Adrenal gland (tissue), 12 donors: ENCODE measurements around the gene CEP95. TPM values are rescaled to one million over a fixed set of nuclear protein-coding genes. Genes with fewer than 3 reads are reported as not detected.
"Not testable (repeated sequence)": the region's sequence is repeated elsewhere in the genome, so short reads cannot be mapped to it uniquely, and the experiment has no call there.

Source experiments
- DNase-seq, 7 donors: peaks; one replicate each; pipeline ENCODE4 v3.0.0-alpha.2; 2019 to 2020
- H3K27ac ChIP-seq, 5 donors: fragments of 200-600 bp; sonication (generic) in 4 of 5; 1 replicate in 3 of 5; 2 replicates in 2 of 5; pipeline versions ENCODE4 v1.5.1 to v1.8.0; 2016 to 2020; ENCODE audit warnings: mild to moderate bottlenecking in 1 of 5
- H3K27me3 ChIP-seq: fragments of 200-600 bp; 2 replicates; pipeline ENCODE4 v1.8.0; 2021
- H3K36me3 ChIP-seq, 2 donors: fragments of 200-600 bp; replicated peaks in 1 of 2; 1 replicate in 1 of 2; 2 replicates in 1 of 2; pipeline versions ENCODE4 v1.5.1 to v1.8.0; 2018 to 2022
- H3K4me1 ChIP-seq, 2 donors: fragments of 200-600 bp; replicated peaks in 1 of 2; 1 replicate in 1 of 2; 2 replicates in 1 of 2; pipeline versions ENCODE4 v1.5.1 to v1.8.0; 2018 to 2021
- H3K4me3 ChIP-seq, 4 donors: fragments of 200-600 bp; sonication (generic) in 3 of 4; one replicate each; pipeline ENCODE4 v1.5.1; 2016 to 2018
- H3K9me3 ChIP-seq, 3 donors: fragments of 200-600 bp; sonication (generic) in 1 of 3; replicated peaks in 1 of 3; 1 replicate in 2 of 3; 2 replicates in 1 of 3; pipeline versions ENCODE4 v1.5.1 to v1.8.0; 2016 to 2021
- CTCF ChIP-seq, 6 experiments: fragments of 450-650 bp in 4 of 6; fragments of 200-600 bp in 2 of 6; sonication (generic) in 1 of 6; IDR thresholded peaks; 1 replicate in 5 of 6; 2 replicates in 1 of 6; pipeline versions ENCODE4 v1.5.1 to v1.8.0; 2016 to 2021; ENCODE audit warnings: antibody characterized with exemption in 6 of 6, mild to moderate bottlenecking in 2 of 6, moderate library complexity in 1 of 6
- POLR2A ChIP-seq, 2 donors: fragments of 450-650 bp; IDR thresholded peaks; one replicate each; pipeline ENCODE4 v1.6.1; 2017; ENCODE audit warnings: antibody characterized with exemption in 2 of 2, mild to moderate bottlenecking in 2 of 2, moderate library complexity in 1 of 2
- WGBS, 4 donors: extraction: QIAGEN DNeasy Blood & Tissue Kit in 2 of 4; methylation state at CpG; one replicate each; pipeline versions ENCODE4 v1.1.5 to v1.1.7; 2013 to 2017; 5-methylcytosine and 5-hydroxymethylcytosine counted together
- intact Hi-C, 2 donors: fragments of 100-400 bp; cut with DNase I; formaldehyde crosslinking; loops; one replicate each; pipeline versions ENCODE4 v1.14.1 to v1.15.0; 2022 to 2023
- polyA plus RNA-seq, 3 donors: library from polyadenylated mRNA; stranded (reverse); fragments of 200-250 nt in 2 of 3; fragments of 350-450 nt in 1 of 3; fragmentation: Illumina TruSeq in 1 of 3; extraction: RNeasy Lipid Tissue Mini Kit (QIAGEN cat#74804) in 1 of 3; gene quantifications; one replicate each; pipeline ENCODE4 v1.2.3, GENCODE V29; 2013 to 2014
- total RNA-seq, 9 donors: library from RNA; depleted of rRNA in 4 of 9; stranded (reverse); fragments of >200 nt in 4 of 9; fragments of 120-200 nt in 1 of 9; fragmentation: NEBNext Ultra II Directional in 1 of 9; extraction: Animal tissue kit (Norgen Biotek cat#: 25700) in 1 of 9; gene quantifications; one replicate each; pipeline versions ENCODE4 v1.1.0 to v1.2.4, GENCODE V29; 2013 to 2023
- donor health status: healthy with polysubstance abuse.
- donor health status: Bipolar disorder and iron deficiency.
- donor health status: DM: yes; HTN: yes; CAD: no.
- donor health status: DM: no; HTN: no; CAD: no.
- donor health status: DM: no; HTN: no; CAD: no.
- donor health status: DM: yes; HTN: yes; CAD: no.

Gene CEP95
- total and polyA plus RNA-seq, 12 donors: 7.7 to 114 (median 22.0) TPM

GRCh38 chr17:64492481-64493109, 14.2 kb upstream of the CEP95 start:
- no peak for TF ChIP-seq POLR2A (IDR thresholded peaks at IDR 0.05)
- peak; percentile 27 to 61 (median 48) for TF ChIP-seq CTCF (IDR thresholded peaks at IDR 0.05)
- 79 to 84% (median 82%) methylated on average over 6 of the region's 6 CpGs for WGBS, 4 donors
- H3K36me3 ChIP-seq: peaks cover 0 to 20% of the 10 kb centered on the region in 2 donors
- H3K9me3 ChIP-seq: no peaks in the 10 kb centered on the region
- no peak for DNase-seq
- intact Hi-C loops: no loop called here
- no peak overlapping the region for H3K4me3 ChIP-seq
- no peaks in the 10 kb centered on the region for H3K27me3 ChIP-seq
- H3K4me1 ChIP-seq: peaks cover 21 to 35% of the 10 kb centered on the region in 2 donors
- no peak overlapping the region for H3K27ac ChIP-seq

GRCh38 chr17:64494121-64494520, 12.7 kb upstream of the CEP95 start:
- WGBS, 4 donors: 88 to 92% (median 89%) methylated on average over 2 of the region's 2 CpGs
- TF ChIP-seq POLR2A (IDR thresholded peaks at IDR 0.05) (no peak), CTCF (IDR thresholded peaks at IDR 0.05) (no peak)
- Histone ChIP-seq H3K27me3 (no peaks in the 10 kb centered on the region), H3K36me3 (peaks cover 0 to 35% of the 10 kb centered on the region in 2 donors), H3K4me3 (no peak overlapping the region), H3K4me1 (peaks cover 25 to 50% of the 10 kb centered on the region in 2 donors), H3K9me3 (no peaks in the 10 kb centered on the region), H3K27ac (no peak overlapping the region)
- intact Hi-C loops: no loop called here
- no peak for DNase-seq

- H3K27ac ChIP-seq, H3K9me3 ChIP-seq, H3K27me3 ChIP-seq, intact Hi-C loops, DNase-seq, H3K4me3 ChIP-seq: not testable (repeated sequence)
- H3K4me1 ChIP-seq: peaks cover 21 to 56% of the 10 kb centered on the region in 2 donors
- 87 to 88% (median 88%) methylated on average over 5 of the region's 5 CpGs for WGBS, 4 donors
- H3K36me3 ChIP-seq: peaks cover 0 to 47% of the 10 kb centered on the region in 2 donors
These were observed 11.5 kb upstream of the CEP95 start for GRCh38 chr17:64495300-64495699.

- TF ChIP-seq CTCF (IDR thresholded peaks at IDR 0.05) (no peak), POLR2A (IDR thresholded peaks at IDR 0.05) (no peak)
- Histone ChIP-seq H3K27ac (peak overlapping the region; percentile 37 to 89 (median 76)), H3K4me3 (peak overlapping the region; percentile 16 to 71 (median 50)), H3K4me1 (peaks cover 24 to 64% of the 10 kb centered on the region in 2 donors), H3K36me3 (peaks cover 0 to 55% of the 10 kb centered on the region in 2 donors), H3K27me3 (no peaks in the 10 kb centered on the region), H3K9me3 (no peaks in the 10 kb centered on the region)
- intact Hi-C loops: no loop called here
- WGBS, 4 donors: 0 to 2% (median 1%) methylated on average over 19 to 20 of the region's 20 CpGs
- DNase-seq: no peak
These were observed 10.4 kb upstream of the CEP95 start for GRCh38 chr17:64496348-64496785.
